ENCODE measurements around the gene PPRC1.

Gene PPRC1

GRCh38 chr10:102118867-102119266, 14.0 kb upstream of the PPRC1 start:
- DNase-seq: peak in 5 of 10 donors; percentile 26 to 88 (median 39)
- intact Hi-C loops (cut with DNase I): no loop called here

GRCh38 chr10:102119417-102120141, 13.3 kb upstream of the PPRC1 start:
- intact Hi-C loops (cut with DNase I): loop anchor here (2.0 kb wide), 1 partner anchor 55 kb away; the partner anchor contains the start of gene HPS6
- peak in 5 of 10 donors; percentile 53 to 87 (median 62) for DNase-seq

- intact Hi-C loops (cut with DNase I): loop anchor here (2.0 kb wide), 1 partner anchor 56 kb away; the partner anchor contains the start of gene HPS6
- peak; percentile 67 to 98 (median 80) for DNase-seq
Observed at GRCh38 chr10:102120142-102120990, 12.5 kb upstream of the PPRC1 start, which contains the start of gene LDB1. TSS of gene LDB1 (minus strand) at chr10:102120368. CDS start at chr10:102120110, 258 bp downstream.

GRCh38 chr10:102120991-102121738, 11.7 kb upstream of the PPRC1 start:
- intact Hi-C loops (cut with DNase I): loop anchor here (2.0 kb wide), 1 partner anchor 56 kb away; the partner anchor contains the start of gene HPS6
- peak in 9 of 10 donors; percentile 24 to 95 (median 69) for DNase-seq

GRCh38 chr10:102121739-102122372, 11.0 kb upstream of the PPRC1 start:
- intact Hi-C loops (cut with DNase I): loop anchor here (2.0 kb wide), 1 partner anchor 57 kb away; the partner anchor contains the start of gene HPS6
- peak in 3 of 10 donors; percentile 32 to 65 (median 60) for DNase-seq

GRCh38 chr10:102122450-102122849, 10.4 kb upstream of the PPRC1 start:
- intact Hi-C loops (cut with DNase I): no loop called here
- no peak for DNase-seq

- DNase-seq: no peak
- intact Hi-C loops (cut with DNase I): no loop called here
Observed at GRCh38 chr10:102123223-102123622, 9.6 kb upstream of the PPRC1 start.

GRCh38 chr10:102131286-102132170, 1.3 kb upstream of the PPRC1 start:
- DNase-seq: peak in 1 of 10 donors; percentile 61
- intact Hi-C loops (cut with DNase I): no loop called here

GRCh38 chr10:102132193-102132562, 662 bp upstream of the PPRC1 start:
- intact Hi-C loops (cut with DNase I): no loop called here
- no peak for DNase-seq

GRCh38 chr10:102133373-102134195, 744 bp downstream of the PPRC1 start:
- peak; percentile 48 to 95 (median 69) for DNase-seq
- intact Hi-C loops (cut with DNase I): loop anchor here (1.0 kb wide), 1 partner anchor 19 kb away; the partner anchor contains the start of gene NOLC1

- intact Hi-C loops (cut with DNase I): no loop called here
- DNase-seq: peak in 1 of 10 donors; percentile 3
Observed at GRCh38 chr10:102134416-102134815, 1.6 kb downstream of the PPRC1 start.

- intact Hi-C loops (cut with DNase I): no loop called here
- peak in 1 of 10 donors; percentile 13 for DNase-seq
Observed at GRCh38 chr10:102135956-102136526, 3.2 kb downstream of the PPRC1 start.

- intact Hi-C loops (cut with DNase I): no loop called here
- DNase-seq: peak in 1 of 10 donors; percentile 58
Observed at GRCh38 chr10:102139281-102140110, 6.7 kb downstream of the PPRC1 start.

GRCh38 chr10:102140218-102140617, 7.4 kb downstream of the PPRC1 start:
- intact Hi-C loops (cut with DNase I): no loop called here

GRCh38 chr10:102140913-102141540, 8.2 kb downstream of the PPRC1 start:
- DNase-seq: peak in 1 of 10 donors; percentile 59
- intact Hi-C loops (cut with DNase I): no loop called here

More at GRCh38 chr10:102140218-102140617, 7.4 kb downstream of the PPRC1 start:
- DNase-seq: peak in 1 of 10 donors; percentile 58

GRCh38 chr10:102141583-102142107, 8.8 kb downstream of the PPRC1 start:
- DNase-seq: no peak
- intact Hi-C loops (cut with DNase I): no loop called here
